Peyer's patch (tissue), 4 donors: ENCODE results near the gene TGFBR1. TPM values are rescaled to one million over a fixed set of nuclear protein-coding genes. Genes with fewer than 3 reads are reported as not detected.

Experiments
- DNase-seq, 3 donors: peaks; one replicate each; pipeline ENCODE4 v3.0.0-alpha.2; 2017 to 2019
- H3K27ac ChIP-seq, 4 donors: fragments of 200-600 bp; sonication (generic); one replicate each; pipeline ENCODE4 v1.5.1; 2016 to 2019
- H3K27me3 ChIP-seq, 2 donors: fragments of 200-600 bp; sonication (generic); one replicate each; pipeline ENCODE4 v1.5.1; 2019
- H3K36me3 ChIP-seq, 3 donors: fragments of 200-600 bp; sonication (generic); one replicate each; pipeline ENCODE4 v1.5.1; 2016 to 2019
- H3K4me1 ChIP-seq, 4 donors: fragments of 200-600 bp; sonication (generic); one replicate each; pipeline ENCODE4 v1.5.1; 2016 to 2019
- H3K4me3 ChIP-seq, 4 donors: fragments of 200-600 bp; sonication (generic); 1 replicate in 3 of 4; 2 replicates in 1 of 4; pipeline ENCODE4 v1.5.1; 2016 to 2019; ENCODE audit warnings: mild to moderate bottlenecking in 1 of 4
- H3K9me3 ChIP-seq, 4 donors: fragments of 200-600 bp; sonication (generic); one replicate each; pipeline ENCODE4 v1.5.1; 2016 to 2019; ENCODE audit warnings: mild to moderate bottlenecking in 1 of 4
- POLR2A ChIP-seq, 2 donors: fragments of 450-650 bp; IDR thresholded peaks; one replicate each; pipeline ENCODE4 v1.5.1; 2017; ENCODE audit warnings: antibody characterized with exemption in 2 of 2, mild to moderate bottlenecking in 2 of 2, moderate library complexity in 2 of 2
- total RNA-seq, 4 donors: library from RNA; depleted of rRNA; stranded (reverse); fragments of >200 nt; gene quantifications; one replicate each; pipeline ENCODE4 v1.1.0, GENCODE V29; 2016
- TF ChIP-seq, protein P1 (sequence below), 6 experiments: fragments of 450-650 bp in 4 of 6; fragments of 200-600 bp in 2 of 6; sonication (generic) in 1 of 6; IDR thresholded peaks; one replicate each; pipeline ENCODE4 v1.5.1; 2017 to 2019; ENCODE audit warnings: antibody characterized with exemption in 6 of 6, mild to moderate bottlenecking in 3 of 6, moderate library complexity in 1 of 6

The TGFBR1 gene
- total RNA-seq, 4 donors from 2014 or later: 11.6 to 14.4 (median 13.5) TPM

DNA sequence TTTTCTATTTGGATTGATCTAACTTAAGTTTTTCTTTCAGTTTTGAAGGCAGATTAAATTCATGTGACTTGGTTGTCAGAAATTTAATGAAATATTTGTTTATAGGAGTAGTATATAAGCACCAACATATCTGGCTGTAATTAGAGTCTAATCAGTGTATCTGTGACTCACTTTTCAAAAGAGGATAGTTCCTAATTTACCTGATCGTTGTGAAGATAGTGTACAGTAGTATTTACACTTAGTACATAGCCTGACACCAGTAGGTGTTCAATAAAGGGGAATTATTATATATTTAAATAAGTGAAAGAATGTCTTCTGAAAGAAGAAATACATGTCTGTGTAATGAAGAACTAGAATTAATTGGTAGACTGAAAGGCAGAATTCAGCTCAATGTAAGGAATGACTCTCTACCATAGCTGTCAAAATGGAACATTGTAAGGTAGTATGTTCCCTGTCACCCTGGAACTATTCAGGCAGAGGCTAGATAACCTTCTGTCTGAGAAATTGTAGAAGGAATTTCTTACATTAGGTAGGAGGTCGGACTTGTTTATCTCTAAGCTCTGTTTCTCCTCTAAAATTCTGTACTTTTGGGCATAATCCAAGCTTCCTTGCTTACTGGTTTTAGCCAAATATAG, 8.6 kb downstream of the TGFBR1 start:
- TF ChIP-seq, protein P1, sequence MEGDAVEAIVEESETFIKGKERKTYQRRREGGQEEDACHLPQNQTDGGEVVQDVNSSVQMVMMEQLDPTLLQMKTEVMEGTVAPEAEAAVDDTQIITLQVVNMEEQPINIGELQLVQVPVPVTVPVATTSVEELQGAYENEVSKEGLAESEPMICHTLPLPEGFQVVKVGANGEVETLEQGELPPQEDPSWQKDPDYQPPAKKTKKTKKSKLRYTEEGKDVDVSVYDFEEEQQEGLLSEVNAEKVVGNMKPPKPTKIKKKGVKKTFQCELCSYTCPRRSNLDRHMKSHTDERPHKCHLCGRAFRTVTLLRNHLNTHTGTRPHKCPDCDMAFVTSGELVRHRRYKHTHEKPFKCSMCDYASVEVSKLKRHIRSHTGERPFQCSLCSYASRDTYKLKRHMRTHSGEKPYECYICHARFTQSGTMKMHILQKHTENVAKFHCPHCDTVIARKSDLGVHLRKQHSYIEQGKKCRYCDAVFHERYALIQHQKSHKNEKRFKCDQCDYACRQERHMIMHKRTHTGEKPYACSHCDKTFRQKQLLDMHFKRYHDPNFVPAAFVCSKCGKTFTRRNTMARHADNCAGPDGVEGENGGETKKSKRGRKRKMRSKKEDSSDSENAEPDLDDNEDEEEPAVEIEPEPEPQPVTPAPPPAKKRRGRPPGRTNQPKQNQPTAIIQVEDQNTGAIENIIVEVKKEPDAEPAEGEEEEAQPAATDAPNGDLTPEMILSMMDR (IDR thresholded peaks at IDR 0.05): no peak
- no peak for TF ChIP-seq POLR2A (IDR thresholded peaks at IDR 0.05)
- H3K4me1 ChIP-seq: peaks cover 0 to 32% (median 13%) of the 10 kb centered on the region in 4 donors
- no peaks in the 10 kb centered on the region for H3K36me3 ChIP-seq
- no peak overlapping the region for H3K4me3 ChIP-seq
- peak overlapping the region in 1 of 4 donors; percentile 55 for H3K27ac ChIP-seq
- no peaks in the 10 kb centered on the region for H3K9me3 ChIP-seq
- no peak for DNase-seq
- H3K27me3 ChIP-seq: no peaks in the 10 kb centered on the region

DNA sequence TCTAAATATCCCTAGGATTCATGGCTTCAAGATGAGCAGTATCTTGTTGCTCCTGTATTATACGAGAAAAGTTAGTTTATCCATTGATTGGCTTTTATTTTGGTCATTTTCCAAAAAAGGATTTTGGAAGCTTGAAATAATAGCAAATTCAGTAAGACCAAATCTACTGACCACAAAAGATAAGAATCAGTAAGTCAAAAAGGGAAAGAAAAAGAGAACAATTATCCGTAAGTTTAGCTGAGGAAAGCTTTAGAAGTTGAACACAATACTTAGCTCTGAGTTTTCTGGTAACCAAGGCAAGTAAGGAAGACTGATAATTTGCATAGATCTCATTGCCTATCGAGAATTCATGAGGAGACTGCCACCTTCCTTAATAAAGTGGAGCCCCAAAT, 9.1 kb downstream of the TGFBR1 start:
- no peak for TF ChIP-seq POLR2A (IDR thresholded peaks at IDR 0.05)
- TF ChIP-seq, protein P1 (IDR thresholded peaks at IDR 0.05): no peak
- H3K4me1 ChIP-seq: peaks cover 0 to 31% (median 13%) of the 10 kb centered on the region in 4 donors
- H3K27ac ChIP-seq: peak overlapping the region in 1 of 4 donors; percentile 55

DNA sequence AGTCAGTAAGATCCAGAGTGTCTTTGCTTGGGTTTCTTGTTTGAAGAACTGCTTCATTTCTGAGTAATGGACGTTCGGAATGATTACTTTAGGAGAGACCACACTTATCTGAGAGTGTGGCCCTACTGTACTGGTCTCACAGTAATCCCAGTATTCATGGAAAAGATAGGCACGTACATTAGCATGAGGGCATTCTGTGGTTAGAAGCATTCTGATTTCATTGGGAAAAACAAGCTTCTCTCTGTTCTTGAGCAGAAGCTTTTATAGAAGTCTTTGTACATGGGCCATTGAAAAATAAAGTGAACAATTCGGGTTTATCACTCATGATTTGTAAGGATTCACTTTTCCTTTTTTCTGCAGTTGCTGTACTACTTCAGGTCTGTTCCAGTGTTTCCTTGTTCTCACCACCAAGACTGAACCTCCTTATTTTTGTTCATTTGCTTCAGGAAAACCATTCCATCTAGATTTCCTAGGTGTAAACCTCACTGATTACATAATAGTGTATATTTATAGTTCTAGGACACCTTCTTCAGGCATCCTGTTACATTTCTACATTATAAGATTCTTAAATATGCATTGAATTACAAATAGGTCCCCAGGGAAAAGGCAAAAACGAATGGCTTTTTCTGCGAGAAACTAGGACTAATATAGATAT, 10.1 kb downstream of the TGFBR1 start:
- no peaks in the 10 kb centered on the region for H3K36me3 ChIP-seq
- no peaks in the 10 kb centered on the region for H3K27me3 ChIP-seq
- H3K9me3 ChIP-seq: no peaks in the 10 kb centered on the region
- TF ChIP-seq, protein P1 (IDR thresholded peaks at IDR 0.05): no peak
- TF ChIP-seq POLR2A (IDR thresholded peaks at IDR 0.05): no peak
- H3K4me3 ChIP-seq: no peak overlapping the region
- no peak for DNase-seq
- H3K4me1 ChIP-seq: peaks cover 0 to 33% (median 13%) of the 10 kb centered on the region in 4 donors
- H3K27ac ChIP-seq: no peak overlapping the region

More for the DNA sequence above, 9.1 kb downstream of the TGFBR1 start:
- Histone ChIP-seq H3K9me3 (no peaks in the 10 kb centered on the region), H3K27me3 (no peaks in the 10 kb centered on the region), H3K36me3 (no peaks in the 10 kb centered on the region), H3K4me3 (no peak overlapping the region)
- DNase-seq: no peak

DNA sequence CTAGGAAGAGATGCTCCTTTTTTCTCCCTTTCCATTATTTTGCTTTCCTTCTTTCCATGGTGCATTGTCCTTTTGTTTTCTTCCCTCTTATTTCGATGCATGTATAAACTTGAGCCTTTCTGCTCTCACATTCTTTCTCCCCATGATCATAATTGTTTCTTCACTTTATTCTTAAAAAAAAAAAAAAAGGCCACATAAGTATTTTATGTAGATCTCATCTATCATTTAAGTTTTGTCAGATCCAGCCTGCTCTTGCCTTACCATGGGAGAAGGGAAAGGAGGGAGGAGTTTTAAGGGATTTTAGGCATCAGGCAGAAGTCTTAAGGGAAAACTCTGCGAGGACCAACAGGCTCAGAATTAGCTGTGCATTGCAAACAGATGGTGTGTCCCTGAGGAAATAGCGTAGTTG, 11.1 kb downstream of the TGFBR1 start:
- H3K9me3 ChIP-seq: no peaks in the 10 kb centered on the region
- no peak for DNase-seq
- peaks cover 0 to 34% (median 13%) of the 10 kb centered on the region in 4 donors for H3K4me1 ChIP-seq
- H3K36me3 ChIP-seq: no peaks in the 10 kb centered on the region
- no peak overlapping the region for H3K4me3 ChIP-seq
- H3K27me3 ChIP-seq: no peaks in the 10 kb centered on the region
- H3K27ac ChIP-seq: no peak overlapping the region
- TF ChIP-seq POLR2A (IDR thresholded peaks at IDR 0.05): no peak

DNA sequence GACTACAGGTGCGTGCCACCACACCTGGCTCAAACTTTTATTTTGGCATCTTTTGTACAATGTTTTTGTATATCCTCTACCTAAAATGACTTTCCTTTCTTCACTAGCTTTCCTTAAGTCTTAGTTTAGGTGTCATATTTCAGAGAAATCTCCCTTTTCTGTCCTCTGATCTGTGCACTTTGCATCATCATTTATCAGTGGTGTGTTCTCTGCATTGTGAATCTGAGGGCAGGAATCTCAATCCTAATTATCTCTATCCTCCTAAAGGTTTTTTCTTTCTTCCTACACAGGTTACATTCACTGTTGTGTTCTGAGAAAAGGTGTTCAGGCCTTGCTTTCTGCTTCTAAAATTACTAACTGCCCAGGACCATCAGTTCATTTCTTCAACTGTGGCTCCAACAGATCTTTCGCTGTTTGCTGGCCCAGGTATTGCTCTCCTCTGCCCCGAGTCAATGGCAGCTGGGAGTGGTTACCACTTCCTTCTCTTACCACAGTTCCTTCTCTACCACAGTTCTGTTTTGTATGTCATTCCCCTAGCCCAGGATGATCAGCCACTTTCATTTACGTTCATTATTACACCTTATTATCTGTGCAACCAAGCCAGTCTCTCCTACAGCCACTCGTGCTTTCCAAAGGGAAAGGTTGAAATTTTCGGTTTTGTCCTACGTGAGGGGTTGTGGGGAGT, 14.0 kb downstream of the TGFBR1 start:
- no peak overlapping the region for H3K4me3 ChIP-seq
- H3K9me3 ChIP-seq: no peaks in the 10 kb centered on the region
- peaks cover 0 to 12% (median 3%) of the 10 kb centered on the region in 4 donors for H3K4me1 ChIP-seq
- H3K36me3 ChIP-seq: no peaks in the 10 kb centered on the region
- no peaks in the 10 kb centered on the region for H3K27me3 ChIP-seq
- DNase-seq: peak in 2 of 3 donors; percentile 77 to 79
- peak overlapping the region in 2 of 4 donors; percentile 2 to 57 for H3K27ac ChIP-seq
- TF ChIP-seq, protein P1 (IDR thresholded peaks at IDR 0.05): no peak
- no peak for TF ChIP-seq POLR2A (IDR thresholded peaks at IDR 0.05)
